ENCODE results near the gene HOMER2.
"Not testable (repeated sequence)": the region's sequence is repeated elsewhere in the genome, so short reads cannot be mapped to it uniquely, and the experiment has no call there.

HOMER2 gene

GRCh38 chr15:82894971-82895520 is 57.5 kb downstream of the HOMER2 start:
- DNase-seq (ENCODE audit: low spot score): no peak

DNA sequence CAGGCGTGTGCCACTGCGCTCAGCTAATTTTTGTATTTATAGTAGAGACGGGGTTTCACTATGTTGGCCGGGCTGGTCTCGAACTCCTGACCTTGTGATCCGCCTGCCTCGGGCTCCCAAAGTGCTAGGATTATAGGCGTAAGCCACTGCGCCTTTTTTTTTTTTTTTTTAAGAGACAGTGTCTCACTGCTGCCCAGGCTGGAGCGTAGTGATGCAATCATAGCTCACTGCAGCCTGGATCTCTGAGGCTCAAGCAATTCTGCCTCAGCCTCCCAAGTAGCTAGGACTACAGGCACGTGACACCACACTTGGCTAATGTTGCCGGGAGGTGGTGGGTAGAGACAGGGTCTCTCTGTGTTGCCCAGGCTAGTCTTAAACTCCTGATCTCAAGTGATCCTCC is 59.0 kb downstream of the HOMER2 start:
- DNase-seq (ENCODE audit: low spot score): not testable (repeated sequence)

- no peak for DNase-seq (ENCODE audit: low spot score)
Measured at GRCh38 chr15:82892573-82892972, 59.9 kb downstream of the HOMER2 start.

DNA sequence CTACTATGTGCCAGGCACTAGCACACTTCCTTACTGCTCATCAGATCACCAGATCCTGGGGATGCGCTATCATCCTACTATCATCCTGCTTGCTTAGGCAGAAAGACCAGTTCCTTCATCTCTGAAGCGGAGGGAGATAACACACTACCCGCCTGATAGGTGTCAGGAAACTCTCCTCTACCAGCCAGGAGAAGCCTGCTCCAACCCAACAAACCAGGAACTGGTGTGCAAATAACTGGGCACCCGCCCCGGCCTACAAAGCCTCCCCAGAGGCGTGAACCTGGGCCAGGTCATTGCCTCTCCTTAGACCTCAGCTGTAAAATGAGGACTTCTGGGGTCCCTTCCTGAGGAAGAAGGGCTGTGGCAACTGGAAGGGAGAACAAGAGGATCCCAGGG is 61.5 kb downstream of the HOMER2 start:
- no peak for DNase-seq (ENCODE audit: low spot score)

DNA sequence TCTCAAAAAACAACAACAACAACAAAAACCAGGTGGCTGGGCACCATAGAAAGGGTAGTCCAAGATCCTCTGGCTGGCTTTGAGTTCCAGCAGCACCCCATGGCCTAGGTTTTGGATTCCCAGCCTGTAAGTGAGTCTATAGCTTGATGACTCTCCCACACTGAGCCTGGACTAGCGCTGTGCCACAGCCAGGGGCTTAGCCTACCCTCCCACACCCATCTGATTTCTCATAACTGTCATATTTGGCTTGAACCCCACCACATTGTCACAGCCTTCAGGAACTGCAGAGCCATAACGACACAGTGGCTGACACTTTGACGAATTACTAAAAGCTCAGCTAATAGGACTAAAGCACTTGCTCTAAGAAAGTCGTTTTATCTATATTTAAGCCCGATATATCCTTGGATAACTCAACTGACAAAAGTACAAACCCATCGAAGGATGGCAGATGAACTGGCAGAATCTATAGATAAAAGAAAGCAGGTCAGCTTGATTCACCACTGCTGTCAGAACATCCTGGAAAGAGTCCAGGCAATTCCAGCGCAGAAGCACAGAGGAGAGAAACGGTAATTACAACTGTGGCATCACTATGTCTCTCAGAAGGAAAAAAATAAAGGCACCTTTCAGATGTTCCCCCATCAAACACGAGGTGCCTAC is 62.1 kb downstream of the HOMER2 start:
- DNase-seq (ENCODE audit: low spot score): no peak

DNA sequence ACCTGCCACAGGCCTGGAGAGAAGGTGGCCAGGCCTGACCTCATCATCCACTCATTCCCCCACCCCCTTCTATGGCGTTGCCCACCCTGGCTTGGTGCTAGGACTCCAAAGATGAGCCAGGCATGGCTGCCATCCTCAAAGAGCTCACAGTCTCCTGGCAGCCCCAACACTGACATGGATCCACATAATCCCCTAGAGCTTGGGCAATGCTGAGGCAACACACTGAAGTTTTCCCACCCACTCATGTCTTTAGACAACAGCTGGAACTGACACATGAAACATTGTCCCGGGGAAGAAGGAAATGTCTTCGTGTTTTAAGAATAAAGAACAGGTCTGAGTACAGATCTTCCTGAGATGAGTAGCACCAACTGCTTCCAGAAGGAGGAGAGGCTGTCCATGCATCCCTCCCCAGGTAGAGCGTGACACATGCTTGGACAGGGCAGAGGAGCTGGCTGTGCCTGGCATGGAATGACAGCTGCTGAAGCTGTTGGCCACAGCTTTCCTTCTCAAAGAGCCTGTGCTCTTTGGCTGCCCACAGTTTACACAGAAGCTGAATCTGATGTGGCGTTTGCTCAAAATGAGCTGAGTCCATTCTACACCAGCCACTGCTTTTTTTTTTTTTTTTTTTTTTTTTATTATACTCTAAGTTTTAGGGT is 70.1 kb downstream of the HOMER2 start:
- DNase-seq (ENCODE audit: low spot score): no peak

DNA sequence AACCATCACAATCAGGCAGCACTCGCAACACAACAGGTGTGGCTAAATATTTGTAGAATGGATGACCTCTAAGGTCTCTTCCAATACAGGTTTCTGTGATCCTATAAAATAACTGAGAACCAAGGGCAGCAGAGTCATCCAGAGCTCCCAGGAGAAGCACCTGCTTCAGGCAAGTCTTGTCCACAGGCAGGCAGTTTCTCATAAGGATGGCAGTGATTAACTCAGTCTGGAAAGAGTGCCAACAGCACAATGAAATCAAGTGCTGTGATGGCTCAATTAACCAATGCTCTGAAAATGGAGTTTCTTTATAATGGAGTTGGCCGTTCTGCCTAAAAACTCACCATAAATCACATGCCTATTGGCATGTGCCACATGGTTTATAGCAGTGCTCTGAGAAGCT is 70.8 kb downstream of the HOMER2 start:
- no peak for DNase-seq (ENCODE audit: low spot score)

DNA sequence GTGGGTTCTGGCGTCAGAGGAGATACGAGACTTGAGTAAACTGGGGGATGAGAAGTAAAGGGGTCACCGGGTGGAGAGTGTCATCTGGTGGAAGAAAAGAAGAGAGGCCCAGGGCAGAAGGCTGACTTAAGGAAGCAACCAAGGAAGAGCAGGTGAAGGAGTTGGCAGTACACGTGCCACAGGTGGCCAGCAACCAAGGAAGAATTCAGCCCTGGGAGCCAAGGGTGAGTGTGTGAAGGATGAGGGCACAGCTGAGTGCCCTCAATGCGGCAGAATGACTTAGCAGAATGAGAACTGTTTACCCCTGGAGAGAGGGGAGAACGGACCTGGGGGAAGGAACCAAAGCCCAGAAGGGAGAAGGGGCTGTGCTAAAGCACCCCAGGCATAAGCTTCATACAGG is 71.8 kb downstream of the HOMER2 start:
- DNase-seq (ENCODE audit: low spot score): no peak

- no peak for DNase-seq (ENCODE audit: low spot score)
Measured at GRCh38 chr15:82878325-82878724, 74.2 kb downstream of the HOMER2 start.

DNA sequence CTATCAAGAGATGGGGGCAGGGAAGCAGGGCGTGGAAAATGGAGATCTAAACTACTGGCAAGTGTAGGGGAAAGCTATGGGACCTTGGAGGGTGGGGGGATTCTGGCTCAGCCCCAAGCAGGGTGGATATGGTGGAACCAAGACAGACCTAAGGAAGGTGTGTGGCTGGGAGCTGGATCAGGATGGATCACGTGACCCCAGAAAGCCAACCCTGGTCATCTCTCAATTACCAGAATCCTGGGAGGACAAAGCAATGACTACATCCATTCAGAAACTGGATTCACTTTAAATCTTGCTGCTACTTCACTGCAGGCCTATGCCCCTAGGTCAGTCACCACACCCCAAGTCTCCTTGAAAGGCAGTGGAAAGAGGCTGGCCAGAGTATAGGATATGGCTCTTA is 74.7 kb downstream of the HOMER2 start:
- no peak for DNase-seq (ENCODE audit: low spot score)

DNA sequence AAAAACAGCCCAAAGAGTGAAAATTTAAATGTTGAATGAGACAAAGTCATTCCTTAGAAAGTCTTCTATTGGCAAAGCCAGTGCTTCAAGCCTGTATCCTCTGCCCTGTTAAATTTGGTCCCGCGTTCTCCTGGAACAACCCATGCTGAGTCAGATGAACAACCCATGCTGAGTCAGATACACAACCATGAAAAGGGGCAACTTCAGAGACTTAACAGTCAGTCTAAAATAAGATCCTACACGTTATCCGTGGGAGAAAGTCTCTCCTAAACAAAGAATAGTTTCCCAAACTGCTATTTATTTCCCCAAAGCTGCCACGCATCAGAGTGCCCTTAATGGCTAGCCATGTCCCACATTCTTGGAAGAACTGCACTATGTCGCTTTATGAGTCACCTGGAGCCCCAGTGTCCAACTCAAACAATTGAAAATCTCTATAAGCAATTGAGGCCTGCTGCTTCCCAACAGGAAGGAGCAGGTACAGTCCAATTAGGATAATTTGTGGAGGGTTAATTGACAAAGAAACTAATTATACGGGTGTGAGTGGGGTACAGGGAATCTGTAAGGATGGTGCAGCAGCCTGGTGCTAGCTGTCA is 77.0 kb downstream of the HOMER2 start:
- no peak for DNase-seq (ENCODE audit: low spot score)

DNA sequence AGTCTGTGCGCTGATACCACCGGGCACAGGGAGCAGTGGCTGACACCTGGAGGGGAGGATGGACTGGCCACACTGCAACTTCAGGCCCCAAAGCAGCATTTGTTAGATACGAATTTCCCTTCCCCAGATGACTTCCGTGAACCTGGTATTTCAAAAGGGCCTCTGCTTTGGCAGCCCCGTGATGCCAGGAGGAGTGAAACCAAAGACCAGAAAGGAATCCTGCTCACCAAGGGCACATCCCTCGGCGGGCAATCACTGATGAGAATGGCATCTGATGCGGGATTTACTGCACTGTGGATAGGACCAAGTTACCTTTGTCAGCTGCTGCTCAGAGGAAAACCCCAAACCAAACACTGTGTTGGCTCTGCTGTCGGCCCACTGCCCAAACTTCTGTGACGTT is 77.6 kb downstream of the HOMER2 start:
- DNase-seq (ENCODE audit: low spot score): no peak

- DNase-seq (ENCODE audit: low spot score): no peak
Measured at GRCh38 chr15:82874267-82874666, 78.3 kb downstream of the HOMER2 start.

- no peak for DNase-seq (ENCODE audit: low spot score)
Measured at GRCh38 chr15:82873000-82873680, 79.4 kb downstream of the HOMER2 start.

GRCh38 chr15:82871832-82872484 is 80.6 kb downstream of the HOMER2 start:
- DNase-seq (ENCODE audit: low spot score): no peak

DNA sequence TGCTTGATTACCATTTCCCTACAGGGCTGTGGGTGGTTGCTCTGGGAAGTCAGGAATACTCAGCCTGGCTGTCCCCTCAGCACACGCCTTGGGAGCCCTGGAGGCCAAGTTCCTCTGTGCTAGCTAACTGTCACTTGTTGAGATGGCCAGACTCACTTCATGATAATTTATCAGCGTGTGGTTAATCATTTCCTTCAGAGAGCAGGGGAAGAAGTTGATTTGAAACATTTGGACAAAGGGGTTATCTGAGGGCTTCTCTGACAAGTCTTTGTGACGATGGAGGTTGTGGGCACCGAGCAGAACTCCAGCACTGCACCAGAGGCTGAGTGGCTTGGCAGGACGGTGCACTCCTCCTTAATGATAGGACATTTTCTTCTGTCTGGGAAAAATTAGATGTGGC is 81.2 kb downstream of the HOMER2 start:
- no peak for DNase-seq (ENCODE audit: low spot score)

- no peak for DNase-seq (ENCODE audit: low spot score)
Measured at GRCh38 chr15:82870727-82871320, 81.7 kb downstream of the HOMER2 start.

GRCh38 chr15:82865981-82866380 is 86.5 kb downstream of the HOMER2 start:
- DNase-seq (ENCODE audit: low spot score): not testable (repeated sequence)

- not testable (repeated sequence) for DNase-seq (ENCODE audit: low spot score)
Measured at GRCh38 chr15:82865581-82865980, 86.9 kb downstream of the HOMER2 start.

DNA sequence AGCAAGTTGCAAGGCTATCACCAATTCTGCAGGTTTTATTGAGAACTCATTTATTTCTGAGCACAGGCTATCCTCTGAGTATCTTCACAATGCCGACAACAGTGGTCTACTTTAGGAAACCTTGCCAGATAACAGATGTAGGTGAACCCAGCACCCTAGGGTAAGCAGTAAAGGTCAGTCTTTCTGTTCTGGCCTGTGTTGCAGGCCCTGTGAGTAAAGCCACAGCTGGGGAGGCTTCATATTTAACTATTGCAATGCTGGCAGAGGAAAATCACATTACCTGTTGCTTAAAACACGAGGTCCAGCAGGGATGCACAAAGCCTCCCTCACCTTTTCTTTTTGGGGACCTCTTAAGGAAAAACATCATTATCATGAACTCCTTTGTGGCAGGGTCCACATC is 87.6 kb downstream of the HOMER2 start:
- DNase-seq (ENCODE audit: low spot score): no peak

- no peak for DNase-seq (ENCODE audit: low spot score)
Measured at GRCh38 chr15:82862886-82863285, 89.6 kb downstream of the HOMER2 start.

DNA sequence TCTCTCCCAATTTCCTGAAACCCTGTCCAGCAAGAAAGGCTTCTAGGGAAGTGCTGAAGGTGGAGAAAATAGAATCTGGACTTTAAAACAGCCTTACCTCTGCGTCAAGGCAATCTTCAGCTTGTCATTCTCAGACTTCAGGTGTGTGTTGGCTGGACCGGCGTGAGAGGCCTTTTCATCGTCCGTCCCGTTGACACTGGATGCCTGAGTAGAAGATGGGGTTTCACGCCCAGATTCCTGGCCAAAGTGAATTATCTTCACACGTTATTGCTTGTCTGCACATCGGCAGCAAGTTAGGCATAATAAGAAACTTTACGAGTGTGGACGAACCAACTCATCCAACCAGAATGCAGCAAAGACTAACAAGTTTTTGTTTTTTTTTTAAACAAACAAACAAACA is 93.6 kb downstream of the HOMER2 start:
- DNase-seq (ENCODE audit: low spot score): no peak

All from COLO829 (cell line).